GM21619 (cell line): Measurements from ENCODE around the gene S1PR5.
A peak's percentile ranks its signal among the peaks of the same experiment; 100 is the strongest.

Source experiments
- ATAC-seq: cut with Tn5 transposase; IDR thresholded peaks from one replicate; pipeline ENCODE4 v1.9.1; 2021; ENCODE audit not compliant: unreplicated experiment

S1PR5 gene

DNA sequence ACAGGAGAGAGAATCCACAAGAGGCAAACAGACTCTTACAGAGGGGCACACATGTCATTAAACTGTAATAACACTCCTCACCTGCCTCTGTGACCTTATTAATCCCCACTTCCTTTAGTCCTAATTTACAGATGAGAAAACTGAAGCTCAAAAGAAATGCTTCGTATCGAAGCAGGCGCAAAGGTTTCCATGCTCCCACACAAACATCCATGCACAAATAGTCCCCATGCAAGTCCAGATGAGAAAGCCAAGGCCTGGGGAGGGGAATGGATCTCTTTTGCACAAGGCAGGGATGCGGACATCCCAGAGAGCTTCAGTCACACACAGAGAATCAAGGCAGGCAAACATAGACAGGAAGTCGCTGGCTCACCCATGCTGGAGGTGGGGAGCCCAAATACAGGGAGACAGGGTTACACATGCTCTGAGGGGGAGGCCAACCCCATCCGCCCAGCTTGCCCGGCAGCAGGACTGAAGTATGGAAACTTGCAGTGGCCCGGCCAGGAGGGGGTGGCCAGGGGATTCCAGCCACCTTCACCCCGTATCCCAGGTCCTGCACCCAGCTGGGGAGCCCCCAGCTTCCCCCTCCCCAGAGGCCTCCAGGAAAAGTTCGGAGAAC is 468 bp downstream of the S1PR5 start:
- no peak for ATAC-seq

DNA sequence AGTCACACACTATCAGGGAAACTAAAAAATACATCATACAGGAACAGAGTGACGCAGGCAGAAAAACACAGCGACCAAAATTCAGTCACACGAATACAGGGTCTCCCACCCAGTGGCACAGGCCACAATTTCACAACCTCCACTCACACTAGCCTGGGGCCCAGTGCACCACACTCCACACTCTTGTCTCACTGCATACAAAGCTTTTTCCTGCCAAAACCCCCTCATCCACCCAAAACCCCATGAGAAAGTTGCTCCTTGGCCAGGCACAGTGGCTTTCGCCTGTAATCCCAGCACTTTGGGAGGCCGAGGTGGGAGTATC is 1.2 kb downstream of the S1PR5 start:
- ATAC-seq: no peak

DNA sequence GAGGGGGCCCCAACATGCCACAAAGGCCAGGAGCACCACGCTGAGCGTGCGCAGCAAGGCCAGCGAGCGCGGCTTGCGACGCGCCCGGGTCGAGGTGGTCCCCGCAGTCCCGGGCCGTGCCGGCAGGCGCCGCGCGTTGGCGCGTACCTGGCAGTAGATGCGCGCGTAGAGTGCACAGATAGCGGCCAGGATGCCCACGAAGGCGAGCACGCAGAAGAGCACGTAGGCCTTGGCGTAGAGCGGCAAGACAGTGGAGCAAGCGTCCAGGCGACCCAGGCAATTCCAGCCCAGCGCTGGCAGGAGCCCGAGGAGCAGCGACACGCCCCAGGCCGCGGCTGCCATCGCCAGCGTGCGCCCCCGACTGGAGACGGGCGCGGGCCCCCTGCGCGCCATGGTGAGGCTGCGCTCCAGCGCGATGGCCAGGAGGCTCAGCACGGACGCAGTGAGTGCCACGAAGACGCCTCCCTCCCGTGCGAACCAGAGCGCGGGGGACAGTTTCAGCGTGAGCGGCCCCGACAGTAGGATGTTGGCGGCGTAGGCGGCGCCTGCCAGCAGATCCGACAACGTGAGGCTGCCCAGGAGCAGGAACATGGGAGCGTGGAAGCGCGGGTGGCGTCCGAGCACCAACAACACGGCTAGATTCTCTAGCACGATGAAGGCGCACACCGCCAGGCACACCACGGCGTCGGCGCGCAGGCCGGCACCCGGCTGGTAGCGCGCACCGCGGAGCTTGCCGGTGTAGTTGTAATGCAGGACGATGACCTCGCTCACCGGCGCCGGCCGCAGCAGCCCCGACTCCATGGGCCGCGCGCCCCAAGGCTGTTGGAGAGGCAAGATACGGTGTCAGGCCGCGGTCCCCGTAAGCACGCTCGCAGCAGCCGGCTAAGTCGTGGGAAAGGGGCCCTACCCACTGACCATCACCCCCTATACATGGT is 2.8 kb downstream of the S1PR5 start:
- ATAC-seq: no peak

DNA sequence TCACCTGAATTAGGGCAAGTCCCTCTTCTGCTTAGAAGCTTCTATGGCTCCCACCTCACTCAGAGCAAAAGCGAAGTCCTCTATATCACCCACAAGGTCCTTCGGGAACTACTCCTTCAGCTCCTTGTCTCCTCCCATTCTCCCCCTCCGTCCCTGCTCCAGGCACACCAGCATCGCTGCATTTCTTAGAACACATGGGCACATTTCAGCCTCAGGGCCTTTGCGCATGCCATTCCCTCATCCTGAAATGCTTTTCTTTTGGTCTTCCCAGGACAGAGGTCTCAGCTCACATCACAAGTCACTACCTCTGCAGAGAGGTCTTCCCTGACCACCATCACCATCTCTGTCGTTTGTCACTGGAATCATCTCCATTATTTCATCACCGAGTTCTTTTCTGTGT is 4.0 kb downstream of the S1PR5 start:
- ATAC-seq: no peak

GRCh38 chr19:10510301-10510802 is 6.9 kb downstream of the S1PR5 start:
- no peak for ATAC-seq

DNA sequence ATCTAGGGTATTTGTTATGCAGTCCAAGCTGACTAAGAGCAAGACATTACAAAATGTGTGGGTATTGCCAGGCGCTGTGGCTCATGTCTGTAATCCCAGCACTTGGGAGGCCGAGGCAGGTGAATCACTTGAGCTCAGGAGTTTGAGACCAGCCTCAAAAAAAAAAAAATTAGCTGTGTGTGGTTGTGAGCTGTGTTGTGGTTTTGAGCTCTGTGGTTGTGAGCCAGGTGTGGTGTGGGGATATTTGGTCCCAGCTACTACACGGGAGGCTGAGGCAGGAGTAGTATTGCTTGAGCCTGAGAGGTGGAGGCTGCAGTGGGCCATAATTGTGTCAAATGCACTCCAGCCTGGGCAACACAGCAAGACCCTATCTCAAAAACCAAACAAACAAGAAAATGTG is 8.5 kb downstream of the S1PR5 start:
- ATAC-seq: no peak

DNA sequence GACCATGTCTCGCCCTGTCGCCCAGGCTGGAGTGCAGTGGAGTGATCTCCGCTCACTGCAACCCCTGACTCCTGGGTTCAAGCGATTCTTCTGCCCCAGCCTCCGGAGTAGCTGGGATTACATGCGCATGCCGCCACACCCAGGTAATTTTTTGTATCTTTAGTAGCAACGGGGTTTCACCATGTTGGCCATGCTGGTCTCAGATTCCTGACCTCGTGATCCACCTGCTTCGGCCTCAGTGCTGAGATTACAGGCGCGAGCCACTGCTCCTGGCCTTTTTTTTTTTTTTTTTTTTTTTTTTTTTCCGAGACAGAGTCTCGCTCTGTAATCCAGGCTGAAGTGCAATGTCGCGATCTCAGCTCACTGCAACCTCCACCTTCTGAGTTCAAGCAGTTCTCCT is 9.2 kb downstream of the S1PR5 start:
- ATAC-seq: no peak

DNA sequence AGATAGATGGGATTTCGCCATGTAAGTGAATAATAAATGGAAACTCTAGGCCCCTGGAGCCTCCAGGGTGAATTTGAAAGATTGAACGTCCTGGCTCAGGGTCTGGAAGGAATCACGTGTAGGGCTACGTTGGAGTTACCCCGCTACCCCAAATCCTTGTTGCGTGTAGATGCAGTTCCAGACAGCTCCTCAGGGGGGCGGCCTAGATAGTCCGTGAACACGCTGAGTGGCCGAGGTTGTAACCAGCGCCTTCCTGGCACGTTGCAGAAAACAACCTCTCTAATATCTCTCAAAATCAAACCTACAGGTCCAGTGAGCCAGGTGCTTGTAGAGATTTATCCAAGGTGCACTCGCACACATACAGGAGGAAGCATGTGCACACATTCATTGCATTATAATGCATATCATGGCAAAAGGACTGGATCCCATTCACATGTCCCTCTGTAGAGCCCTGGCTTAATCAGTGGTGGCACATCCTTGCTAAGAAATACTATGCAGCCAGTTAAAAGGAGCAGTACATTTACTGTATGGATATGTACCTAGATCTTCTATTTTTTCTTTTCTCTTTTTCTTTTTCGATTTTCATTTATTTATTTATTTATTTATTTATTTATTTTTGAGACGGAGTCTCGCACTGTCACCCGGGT is 11.5 kb downstream of the S1PR5 start:
- ATAC-seq: no peak

DNA sequence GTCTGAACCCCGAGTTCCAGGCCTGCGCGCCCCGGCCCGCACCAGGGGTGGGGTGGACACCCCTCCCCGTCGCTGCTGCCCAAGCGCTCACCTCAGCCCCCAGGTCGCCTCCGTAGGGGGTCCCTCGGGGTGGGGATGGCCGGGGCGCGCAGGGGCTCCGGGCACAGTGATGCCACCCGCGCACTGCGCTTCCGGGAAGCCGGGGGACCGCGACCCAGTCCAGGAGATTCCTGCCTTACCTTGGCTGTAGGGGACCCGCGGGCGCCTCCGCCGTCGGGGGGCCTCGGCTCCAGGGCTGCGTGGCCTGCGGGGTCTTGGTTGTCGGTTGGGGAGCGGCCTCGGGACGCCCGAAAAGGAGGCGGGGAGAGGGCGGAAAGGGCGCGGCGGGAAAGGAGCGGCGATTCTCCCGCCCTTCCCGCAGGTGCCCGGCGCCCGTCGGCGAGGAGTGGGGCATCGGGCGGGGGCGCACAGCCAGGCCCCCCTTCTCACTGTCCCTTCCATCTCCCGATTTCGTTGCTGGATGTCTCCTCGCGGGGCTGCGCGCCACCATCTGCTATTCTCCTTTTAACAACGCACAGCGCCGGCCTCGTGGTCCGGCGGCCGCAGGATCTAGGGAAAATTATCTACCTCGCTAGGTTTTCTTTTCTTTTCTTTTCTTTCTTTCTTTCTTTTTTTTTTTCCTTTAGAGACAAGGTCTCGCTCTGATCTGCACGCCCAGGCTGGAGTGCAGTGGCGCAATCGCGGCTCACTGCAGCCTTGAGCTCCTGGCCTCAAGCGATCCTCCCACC is 14.1 kb downstream of the S1PR5 start, which contains the start of gene KEAP1:
KEAP1 (minus strand) TSS at position 355 of the 788 bp plus-strand sequence. CDS start 3,323 bp downstream, outside the sequence.
- no peak for ATAC-seq

GRCh38 chr19:10502524-10503001 is 14.7 kb downstream of the S1PR5 start:
- peak; percentile 76 for ATAC-seq

DNA sequence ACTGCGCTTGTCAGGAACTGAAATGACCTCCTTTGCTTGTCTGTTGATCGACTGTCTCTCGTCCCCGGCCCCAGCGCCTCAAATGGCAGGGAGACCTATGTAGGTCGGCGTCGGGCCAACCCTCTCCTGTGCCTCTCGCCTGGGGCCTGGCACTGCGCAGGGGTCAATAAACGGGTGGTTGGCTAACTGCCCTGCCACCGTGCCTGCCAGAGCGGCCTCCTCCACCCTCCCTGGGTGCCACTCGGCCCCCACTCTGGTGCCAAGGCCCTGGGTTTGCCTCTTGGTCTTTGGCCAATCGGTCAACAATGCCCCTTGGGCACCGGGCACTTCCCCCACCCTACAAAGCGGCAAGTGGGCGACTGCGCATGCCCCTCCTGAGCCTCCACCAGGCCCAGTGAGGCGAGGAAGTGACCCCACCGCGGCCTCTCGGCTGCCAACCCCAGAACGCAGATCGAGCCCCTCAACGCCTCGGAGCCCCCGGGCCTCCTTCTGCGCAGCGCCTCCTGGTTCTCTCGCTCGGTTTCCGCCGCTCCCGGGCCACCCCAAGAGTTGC is 15.2 kb downstream of the S1PR5 start:
- peak; percentile 28 for ATAC-seq

DNA sequence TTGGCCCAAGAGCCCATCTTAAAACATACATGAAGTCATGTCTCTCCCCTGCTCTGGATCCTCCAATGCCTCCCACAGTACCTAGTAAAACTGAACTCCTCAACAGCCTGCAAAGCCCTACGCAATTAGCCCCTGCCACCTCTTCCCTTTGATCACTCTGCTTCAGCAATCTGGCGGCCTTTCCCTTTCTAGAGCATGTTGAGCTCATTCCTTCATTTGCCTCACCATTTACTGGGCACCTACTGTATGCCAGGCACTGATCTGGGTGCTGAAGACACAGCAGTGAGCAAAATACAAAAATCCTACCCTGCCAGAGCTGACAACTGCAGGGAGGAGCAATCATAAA is 17.0 kb downstream of the S1PR5 start:
- ATAC-seq: no peak

DNA sequence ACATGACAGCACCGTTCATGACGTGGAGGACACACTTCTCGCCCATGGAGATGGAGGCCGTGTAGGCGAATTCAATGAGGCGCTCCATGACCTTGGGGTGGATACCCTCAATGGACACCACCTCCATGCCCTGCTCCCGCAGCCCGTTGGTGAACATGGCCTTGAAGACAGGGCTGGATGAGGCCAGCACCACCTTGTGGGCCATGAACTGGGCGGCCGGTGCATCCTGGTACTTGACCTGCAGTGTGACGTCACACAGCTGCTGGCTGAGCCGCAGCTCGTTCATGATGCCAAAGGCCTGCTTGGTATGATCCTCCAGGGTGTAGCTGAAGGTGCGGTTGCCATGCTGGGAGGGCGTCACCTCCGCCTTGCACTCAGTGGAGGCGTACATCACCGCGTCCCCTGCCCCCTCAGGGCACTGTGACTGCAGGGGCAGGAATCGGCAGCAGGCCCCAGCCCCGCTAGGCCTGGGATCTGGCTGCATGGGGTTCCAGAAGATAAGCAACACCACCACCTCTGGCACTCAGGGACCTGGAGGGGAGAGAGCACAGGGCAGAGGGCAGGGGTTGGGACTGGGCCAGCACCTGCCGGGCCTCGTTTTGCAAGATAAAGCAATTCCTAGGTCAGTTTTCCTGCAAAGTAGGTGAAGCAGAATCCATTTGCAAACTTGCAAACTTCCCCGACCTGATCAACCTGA is 17.5 kb downstream of the S1PR5 start:
- no peak for ATAC-seq

DNA sequence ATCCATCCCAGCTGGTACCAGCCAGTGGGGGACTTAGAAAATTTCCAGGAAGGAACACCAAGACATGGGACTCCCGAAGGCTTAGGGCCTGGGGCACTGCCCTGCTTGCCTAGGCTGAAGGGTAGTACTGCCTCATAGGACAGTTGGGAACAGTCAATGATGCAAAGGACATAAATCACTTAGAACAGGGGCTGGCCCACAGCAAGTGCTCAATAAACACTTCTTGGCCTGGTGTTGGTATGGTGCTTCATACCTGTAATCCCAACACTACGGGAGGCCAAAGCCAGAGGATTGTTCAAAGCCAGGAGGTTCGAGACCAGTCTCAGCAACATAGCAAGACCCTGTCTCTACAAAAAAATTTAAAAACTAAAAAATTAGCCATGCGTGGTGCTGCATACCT is 19.9 kb downstream of the S1PR5 start:
- no peak for ATAC-seq

- no peak for ATAC-seq
Measured at GRCh38 chr19:10491472-10492047, 25.7 kb downstream of the S1PR5 start.

DNA sequence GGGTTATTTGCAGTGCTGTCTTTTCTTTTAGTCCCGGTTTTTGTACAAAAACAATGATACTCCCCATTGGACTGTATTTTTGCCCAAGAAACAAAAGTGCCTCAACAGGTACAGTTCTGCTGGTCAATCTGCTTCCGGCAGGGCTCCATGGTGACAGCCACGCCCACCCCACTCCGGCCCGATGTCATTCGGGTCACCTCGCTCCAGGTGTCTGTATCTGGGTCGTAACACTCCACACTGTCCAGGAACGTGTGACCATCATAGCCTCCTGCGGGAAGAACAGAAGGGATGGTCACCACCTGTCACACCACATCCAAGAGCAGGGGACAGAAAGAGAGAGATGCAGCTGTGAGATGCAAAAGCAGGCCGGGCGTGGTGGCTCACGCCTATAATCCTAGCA is 30.7 kb downstream of the S1PR5 start:
- ATAC-seq: no peak

GRCh38 chr19:10478903-10479384 is 38.3 kb downstream of the S1PR5 start:
- no peak for ATAC-seq

GRCh38 chr19:10478476-10478875 is 38.8 kb downstream of the S1PR5 start:
- ATAC-seq: no peak

DNA sequence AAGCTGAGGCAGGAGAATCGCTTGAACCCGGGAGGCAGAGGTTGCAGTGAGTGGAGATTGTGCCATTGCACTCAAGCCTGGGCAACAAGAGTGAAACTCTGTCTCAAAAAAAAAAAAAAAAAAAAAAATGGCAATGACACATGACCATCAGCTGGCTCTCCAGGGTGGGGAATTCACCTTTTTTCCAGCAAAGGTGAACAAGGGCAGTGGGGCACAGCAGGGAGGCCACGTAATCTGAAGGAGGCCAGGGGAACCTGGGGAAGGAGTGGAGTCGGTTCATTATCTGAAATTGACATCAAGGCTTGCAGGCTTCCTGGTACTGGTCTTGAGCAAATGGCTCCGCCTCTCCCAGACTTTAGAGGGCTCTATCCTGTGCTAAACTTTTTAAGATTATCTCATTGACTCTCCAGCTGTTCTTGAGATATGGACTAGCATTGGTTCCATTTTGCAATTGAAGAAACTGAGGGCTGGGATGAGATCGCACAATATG is 42.2 kb downstream of the S1PR5 start:
- no peak for ATAC-seq
